MM.1S (cell line): ENCODE data around the gene SLFN13.

Experiments used
- DNase-seq: peaks from one replicate; pipeline ENCODE4 v3.0.0-alpha.2; 2015
- H2AFZ ChIP-seq: fragments of 300-600 bp; sonication (generic); 2 replicates; pipeline ENCODE4 v1.6.0; 2016; ENCODE audit warnings: antibody characterized with exemption, low read length
- H3F3A ChIP-seq: fragments of 300-600 bp; sonication (generic); 2 replicates; pipeline ENCODE4 v1.6.1; 2016; ENCODE audit warnings: mild to moderate bottlenecking, antibody characterized with exemption, low read length, moderate library complexity, mixed read lengths; ENCODE audit not compliant: insufficient read depth
- H3K27ac ChIP-seq: fragments of 300-600 bp; sonication (generic); 2 replicates; pipeline ENCODE4 v1.5.1; 2016; ENCODE audit warnings: mild to moderate bottlenecking, low read length
- H3K27me3 ChIP-seq: fragments of 300-600 bp; sonication (generic); replicated peaks from 2 replicates; pipeline ENCODE4 v1.6.0; 2016; ENCODE audit warnings: low read length; ENCODE audit not compliant: insufficient read depth
- H3K36me3 ChIP-seq: fragments of 300-600 bp; sonication (generic); replicated peaks from 2 replicates; pipeline ENCODE4 v1.6.1; 2016; ENCODE audit warnings: mild to moderate bottlenecking, low read length, mixed read lengths; ENCODE audit not compliant: insufficient read depth
- H3K4me1 ChIP-seq: fragments of 300-600 bp; sonication (generic); 2 replicates; pipeline ENCODE4 v1.6.1; 2016; ENCODE audit warnings: low read length, mixed read lengths
- H3K4me2 ChIP-seq: fragments of 300-600 bp; sonication (generic); 2 replicates; pipeline ENCODE4 v1.6.0; 2016; ENCODE audit warnings: low read depth, low read length
- H3K4me3 ChIP-seq: fragments of 300-600 bp; sonication (generic); 2 replicates; pipeline ENCODE4 v1.5.1; 2016; ENCODE audit warnings: low read length, mixed read lengths
- H3K79me2 ChIP-seq: fragments of 300-600 bp; sonication (generic); 2 replicates; pipeline ENCODE4 v1.6.1; 2016; ENCODE audit warnings: mixed run types, low read length, mixed read lengths
- H3K9ac ChIP-seq: fragments of 300-600 bp; sonication (generic); 2 replicates; pipeline ENCODE4 v1.6.1; 2016; ENCODE audit warnings: low read length, mixed read lengths
- H3K9me2 ChIP-seq: fragments of 300-600 bp; sonication (generic); replicated peaks from 2 replicates; pipeline ENCODE4 v1.6.1; 2016; ENCODE audit warnings: mild to moderate bottlenecking, low read length, mixed read lengths; ENCODE audit not compliant: insufficient read depth
- H3K9me3 ChIP-seq: fragments of 300-600 bp; sonication (generic); replicated peaks from 2 replicates; pipeline ENCODE4 v1.6.1; 2016; ENCODE audit warnings: mild to moderate bottlenecking, low read length, mixed read lengths; ENCODE audit not compliant: insufficient read depth
- H4K20me1 ChIP-seq: fragments of 300-600 bp; sonication (generic); 2 replicates; pipeline ENCODE4 v1.6.1; 2016; ENCODE audit warnings: mild to moderate bottlenecking, low read length, moderate library complexity, mixed read lengths; ENCODE audit not compliant: insufficient read depth
- EZH2 ChIP-seq: fragments of 300-600 bp; sonication (generic); optimal IDR thresholded peaks from 2 replicates; pipeline ENCODE3; 2017; ENCODE audit warnings: low read depth, mild to moderate bottlenecking, antibody characterized with exemption, low read length, mixed read lengths
- EZH2phosphoT487 ChIP-seq: fragments of 300-600 bp; sonication (generic); IDR thresholded peaks from 2 replicates; pipeline ENCODE4 v1.6.1; 2018; ENCODE audit warnings: antibody characterized with exemption, low read length
- TF ChIP-seq, protein P1 (sequence below): fragments of 300-600 bp; sonication (generic); IDR thresholded peaks from 2 replicates; pipeline ENCODE4 v1.5.1; 2016; ENCODE audit warnings: antibody characterized with exemption, low read length, mixed read lengths

The SLFN13 gene

DNA sequence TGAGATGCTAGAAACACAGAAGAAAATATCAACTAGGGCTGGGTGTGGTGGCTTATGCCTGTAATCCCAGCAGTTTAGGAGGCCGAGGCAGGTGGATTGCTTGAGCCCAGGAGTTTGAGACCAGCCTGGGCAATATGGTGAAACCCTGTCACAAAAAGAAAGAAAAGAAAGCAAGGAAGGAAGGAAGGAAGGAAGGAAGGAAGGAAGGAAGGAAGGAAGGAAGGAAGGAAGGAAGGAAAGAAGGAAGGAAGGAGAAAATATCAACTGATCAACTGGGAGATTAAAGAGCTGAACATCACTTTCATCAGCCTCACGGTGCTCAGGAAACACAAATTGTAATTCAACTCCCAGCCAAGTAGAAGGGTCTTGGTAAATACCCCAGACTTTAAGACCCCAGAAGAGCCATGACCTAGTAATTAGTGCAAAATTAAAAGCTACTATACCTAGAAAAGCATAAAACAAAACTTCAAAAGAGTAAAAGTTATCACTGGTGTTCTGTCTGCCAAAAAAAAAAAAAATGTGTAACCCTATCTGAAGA, 27.8 kb upstream of the SLFN13 start:
- Histone ChIP-seq H3K9me2 (no peaks in the 10 kb centered on the region; the same call in 1 of the 2 replicates), H3K4me3 (no peak overlapping the region), H2AFZ (no peak overlapping the region), H4K20me1 (no peaks in the 10 kb centered on the region), H3K36me3 (no peaks in the 10 kb centered on the region), H3K4me1 (no peaks in the 10 kb centered on the region), H3K9ac (no peak overlapping the region), H3F3A (no peaks in the 10 kb centered on the region), H3K9me3 (no peaks in the 10 kb centered on the region), H3K4me2 (no peak overlapping the region), H3K27ac (no peak overlapping the region), H3K79me2 (no peaks in the 10 kb centered on the region), H3K27me3 (no peaks in the 10 kb centered on the region)
- DNase-seq, result no peak
- TF ChIP-seq EZH2phosphoT487 (no peak), EZH2 (no peak)
- TF ChIP-seq, protein P1, sequence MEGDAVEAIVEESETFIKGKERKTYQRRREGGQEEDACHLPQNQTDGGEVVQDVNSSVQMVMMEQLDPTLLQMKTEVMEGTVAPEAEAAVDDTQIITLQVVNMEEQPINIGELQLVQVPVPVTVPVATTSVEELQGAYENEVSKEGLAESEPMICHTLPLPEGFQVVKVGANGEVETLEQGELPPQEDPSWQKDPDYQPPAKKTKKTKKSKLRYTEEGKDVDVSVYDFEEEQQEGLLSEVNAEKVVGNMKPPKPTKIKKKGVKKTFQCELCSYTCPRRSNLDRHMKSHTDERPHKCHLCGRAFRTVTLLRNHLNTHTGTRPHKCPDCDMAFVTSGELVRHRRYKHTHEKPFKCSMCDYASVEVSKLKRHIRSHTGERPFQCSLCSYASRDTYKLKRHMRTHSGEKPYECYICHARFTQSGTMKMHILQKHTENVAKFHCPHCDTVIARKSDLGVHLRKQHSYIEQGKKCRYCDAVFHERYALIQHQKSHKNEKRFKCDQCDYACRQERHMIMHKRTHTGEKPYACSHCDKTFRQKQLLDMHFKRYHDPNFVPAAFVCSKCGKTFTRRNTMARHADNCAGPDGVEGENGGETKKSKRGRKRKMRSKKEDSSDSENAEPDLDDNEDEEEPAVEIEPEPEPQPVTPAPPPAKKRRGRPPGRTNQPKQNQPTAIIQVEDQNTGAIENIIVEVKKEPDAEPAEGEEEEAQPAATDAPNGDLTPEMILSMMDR, result no peak

DNA sequence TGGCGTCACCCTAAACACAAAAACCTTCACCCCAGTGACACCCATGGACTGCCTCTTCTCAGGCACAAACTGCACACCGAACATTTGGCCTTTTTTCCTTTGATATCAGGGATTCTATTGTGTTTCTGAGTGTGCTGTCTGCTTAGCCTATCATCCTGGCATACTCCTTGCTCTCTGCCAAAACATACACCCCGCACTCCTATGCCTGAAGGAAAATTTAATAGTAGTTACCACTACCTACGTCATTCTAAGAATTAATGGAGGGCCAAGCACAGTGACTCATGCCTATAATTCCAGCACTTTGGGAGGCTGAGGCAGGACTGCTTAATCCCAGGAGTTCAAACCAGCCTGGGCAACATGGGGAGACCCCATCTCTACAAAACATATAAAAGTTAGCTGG, 19.9 kb upstream of the SLFN13 start:
- no peaks in the 10 kb centered on the region for H3K9me2 ChIP-seq

DNA sequence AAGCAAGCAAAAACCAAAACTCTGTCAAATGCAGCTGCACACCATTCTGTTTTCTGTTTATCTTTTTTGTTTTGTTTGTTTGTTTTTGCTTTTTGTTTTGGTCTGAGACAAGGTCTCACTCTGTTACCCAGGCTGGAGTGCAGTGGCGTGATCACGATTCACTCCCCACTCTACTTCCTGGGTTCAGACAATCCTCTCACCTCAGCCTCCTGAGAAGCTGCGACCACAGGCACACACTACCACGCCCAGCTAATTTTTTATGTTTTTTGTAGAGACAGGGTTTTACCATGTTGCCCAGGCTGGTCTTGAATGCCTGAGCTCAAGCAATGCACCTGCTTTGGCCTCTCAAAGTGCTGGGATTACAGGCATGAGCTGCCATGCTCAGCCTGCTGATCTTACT, 19.3 kb upstream of the SLFN13 start:
- H3F3A ChIP-seq, result no peaks in the 10 kb centered on the region
- TF ChIP-seq EZH2phosphoT487 (no peak), EZH2 (no peak)
- TF ChIP-seq, protein P1, result no peak
- H3K4me2 ChIP-seq, result no peak overlapping the region
- H3K9ac ChIP-seq, result no peak overlapping the region
- H3K36me3 ChIP-seq, result no peaks in the 10 kb centered on the region
- no peaks in the 10 kb centered on the region for H3K27me3 ChIP-seq
- H3K9me3 ChIP-seq, result no peaks in the 10 kb centered on the region
- no peaks in the 10 kb centered on the region for H3K9me2 ChIP-seq
- no peaks in the 10 kb centered on the region for H3K4me1 ChIP-seq
- DNase-seq, result no peak
- no peaks in the 10 kb centered on the region for H3K79me2 ChIP-seq
- no peak overlapping the region for H2AFZ ChIP-seq
- H3K27ac ChIP-seq, result no peak overlapping the region
- H4K20me1 ChIP-seq, result no peaks in the 10 kb centered on the region
- no peak overlapping the region for H3K4me3 ChIP-seq

More for the DNA sequence above, 19.9 kb upstream of the SLFN13 start:
- Histone ChIP-seq H3K79me2 (no peaks in the 10 kb centered on the region), H3K36me3 (no peaks in the 10 kb centered on the region), H3K4me3 (no peak overlapping the region), H4K20me1 (no peaks in the 10 kb centered on the region), H3K9ac (no peak overlapping the region), H3K4me1 (no peaks in the 10 kb centered on the region), H3K4me2 (no peak overlapping the region), H3K9me3 (no peaks in the 10 kb centered on the region), H3F3A (no peaks in the 10 kb centered on the region), H2AFZ (no peak overlapping the region), H3K27ac (no peak overlapping the region), H3K27me3 (no peaks in the 10 kb centered on the region)
- TF ChIP-seq EZH2 (no peak), EZH2phosphoT487 (no peak)
- TF ChIP-seq, protein P1, result no peak
- no peak for DNase-seq
